ENCODE measurements around the gene NCAPG2. TPM values are rescaled to one million over a fixed set of nuclear protein-coding genes. Genes with fewer than 3 reads are reported as not detected.

NCAPG2 gene
- polyA plus RNA-seq, 3 donors = 22.1 to 29.5 (median 27.1) TPM

- no peak for DNase-seq (ENCODE audit: extremely low read depth in 1 of 11, low read depth in 9 of 11, low spot score in 4 of 11)
These were observed 32.6 kb upstream of the NCAPG2 start for GRCh38 chr7:158737064-158737695.

GRCh38 chr7:158735935-158736334 is 31.3 kb upstream of the NCAPG2 start:
- DNase-seq (ENCODE audit: extremely low read depth in 1 of 11, low read depth in 9 of 11, low spot score in 4 of 11) = no peak

GRCh38 chr7:158734861-158735260 is 30.3 kb upstream of the NCAPG2 start:
- no peak for DNase-seq (ENCODE audit: extremely low read depth in 1 of 11, low read depth in 9 of 11, low spot score in 4 of 11)

- no peak for DNase-seq (ENCODE audit: extremely low read depth in 1 of 11, low read depth in 9 of 11, low spot score in 4 of 11)
These were observed 29.3 kb upstream of the NCAPG2 start for GRCh38 chr7:158733775-158734494.

- DNase-seq (ENCODE audit: extremely low read depth in 1 of 11, low read depth in 9 of 11, low spot score in 4 of 11) = no peak
These were observed 28.6 kb upstream of the NCAPG2 start for GRCh38 chr7:158733220-158733519.

GRCh38 chr7:158732494-158733219 is 28.1 kb upstream of the NCAPG2 start:
- DNase-seq (ENCODE audit: extremely low read depth in 1 of 11, low read depth in 9 of 11, low spot score in 4 of 11) = no peak

- no peak for DNase-seq (ENCODE audit: extremely low read depth in 1 of 11, low read depth in 9 of 11, low spot score in 4 of 11)
These were observed 27.2 kb upstream of the NCAPG2 start for GRCh38 chr7:158731761-158732160.

GRCh38 chr7:158730383-158731346 is 26.1 kb upstream of the NCAPG2 start:
- peak in 1 of 11 donors; percentile 3 for DNase-seq (ENCODE audit: extremely low read depth in 1 of 11, low read depth in 9 of 11, low spot score in 4 of 11)

GRCh38 chr7:158729646-158730382 is 25.2 kb upstream of the NCAPG2 start:
- DNase-seq (ENCODE audit: extremely low read depth in 1 of 11, low read depth in 9 of 11, low spot score in 4 of 11) = no peak

GRCh38 chr7:158728911-158729645 is 24.5 kb upstream of the NCAPG2 start:
- DNase-seq (ENCODE audit: extremely low read depth in 1 of 11, low read depth in 9 of 11, low spot score in 4 of 11) = no peak

GRCh38 chr7:158727690-158728089 is 23.1 kb upstream of the NCAPG2 start:
- no peak for DNase-seq (ENCODE audit: extremely low read depth in 1 of 11, low read depth in 9 of 11, low spot score in 4 of 11)

- DNase-seq (ENCODE audit: extremely low read depth in 1 of 11, low read depth in 9 of 11, low spot score in 4 of 11) = no peak
These were observed 21.7 kb upstream of the NCAPG2 start for GRCh38 chr7:158726277-158726807.

GRCh38 chr7:158725506-158725800 is 20.8 kb upstream of the NCAPG2 start:
- no peak for DNase-seq (ENCODE audit: extremely low read depth in 1 of 11, low read depth in 9 of 11, low spot score in 4 of 11)

- no peak for DNase-seq (ENCODE audit: extremely low read depth in 1 of 11, low read depth in 9 of 11, low spot score in 4 of 11)
These were observed 20.3 kb upstream of the NCAPG2 start for GRCh38 chr7:158724658-158725505.

- no peak for DNase-seq (ENCODE audit: extremely low read depth in 1 of 11, low read depth in 9 of 11, low spot score in 4 of 11)
These were observed 19.2 kb upstream of the NCAPG2 start for GRCh38 chr7:158723714-158724385.

- DNase-seq (ENCODE audit: extremely low read depth in 1 of 11, low read depth in 9 of 11, low spot score in 4 of 11) = no peak
These were observed 18.7 kb upstream of the NCAPG2 start for GRCh38 chr7:158723266-158723665.
